Ishikawa (cell line): ENCODE measurements around the gene FBXO47.

Experiments used
- CEBPB ChIP-seq: IDR thresholded peaks from 2 replicates; pipeline ENCODE4 v1.6.1; 2012
- CREB1 ChIP-seq: IDR thresholded peaks from 2 replicates; pipeline ENCODE4 v1.6.1; 2012; ENCODE audit warnings: low read depth
- EGR1 ChIP-seq: IDR thresholded peaks from 2 replicates; pipeline ENCODE4 v1.6.1; 2012
- EP300 ChIP-seq: IDR thresholded peaks from 2 replicates; pipeline ENCODE4 v1.6.1; 2012; ENCODE audit warnings: borderline replicate concordance
- FOXM1 ChIP-seq: IDR thresholded peaks from 2 replicates; pipeline ENCODE4 v1.6.1; 2012; ENCODE audit warnings: low read depth, borderline replicate concordance
- MAX ChIP-seq: IDR thresholded peaks from 2 replicates; pipeline ENCODE4 v1.6.1; 2012
- NFIC ChIP-seq: IDR thresholded peaks from 2 replicates; pipeline ENCODE4 v1.6.1; 2012
- RAD21 ChIP-seq: IDR thresholded peaks from 2 replicates; pipeline ENCODE4 v1.6.1; 2012; ENCODE audit warnings: low read depth
- REST ChIP-seq: IDR thresholded peaks from 2 replicates; pipeline ENCODE4 v1.6.1; 2012; ENCODE audit warnings: low read depth, mild to moderate bottlenecking
- TAF1 ChIP-seq: IDR thresholded peaks from 2 replicates; pipeline ENCODE4 v1.6.1; 2012; ENCODE audit warnings: low read depth, mild to moderate bottlenecking
- TCF12 ChIP-seq: IDR thresholded peaks from 2 replicates; pipeline ENCODE4 v1.6.1; 2012; ENCODE audit warnings: low read depth
- TEAD4 ChIP-seq: IDR thresholded peaks from 2 replicates; pipeline ENCODE4 v1.6.1; 2012
- USF1 ChIP-seq: IDR thresholded peaks from 2 replicates; pipeline ENCODE4 v1.6.1; 2012
- YY1 ChIP-seq: IDR thresholded peaks from 2 replicates; pipeline ENCODE4 v1.6.1; 2012; ENCODE audit warnings: low read depth
- ZBTB7A ChIP-seq: IDR thresholded peaks from 2 replicates; pipeline ENCODE4 v1.6.1; 2012; ENCODE audit warnings: low read depth

The FBXO47 gene

GRCh38 chr17:38916771-38917170 lies 50.4 kb downstream of the FBXO47 start:
- TF ChIP-seq CREB1 (no peak), USF1 (no peak), FOXM1 (no peak), ZBTB7A (no peak), CEBPB (no peak), REST (no peak), EGR1 (no peak), MAX (no peak), YY1 (no peak), NFIC (no peak), TAF1 (no peak), TEAD4 (no peak), TCF12 (no peak), EP300 (no peak), RAD21 (no peak)

GRCh38 chr17:38915639-38915995 lies 51.6 kb downstream of the FBXO47 start:
- TF ChIP-seq CREB1: no peak
- no peak for TF ChIP-seq EP300
- no peak for TF ChIP-seq FOXM1
- TF ChIP-seq USF1: no peak
- no peak for TF ChIP-seq CEBPB
- TF ChIP-seq REST: no peak
- TF ChIP-seq TEAD4: no peak
- no peak for TF ChIP-seq RAD21
- no peak for TF ChIP-seq MAX
- TF ChIP-seq EGR1: no peak
- TF ChIP-seq TCF12: no peak
- no peak for TF ChIP-seq TAF1
- TF ChIP-seq ZBTB7A: no peak
- TF ChIP-seq NFIC: no peak
- no peak for TF ChIP-seq YY1

GRCh38 chr17:38914741-38915638 lies 52.2 kb downstream of the FBXO47 start:
- TF ChIP-seq NFIC: no peak
- no peak for TF ChIP-seq EP300

GRCh38 chr17:38912221-38912813 lies 54.9 kb downstream of the FBXO47 start:
- TF ChIP-seq EP300 (no peak), NFIC (no peak), CREB1 (no peak), RAD21 (no peak), ZBTB7A (no peak), FOXM1 (no peak), REST (no peak), YY1 (no peak), MAX (no peak), TCF12 (no peak), EGR1 (no peak), TAF1 (no peak), TEAD4 (no peak), CEBPB (no peak), USF1 (no peak)
